ENCODE measurements around the gene CEP63.

DNA sequence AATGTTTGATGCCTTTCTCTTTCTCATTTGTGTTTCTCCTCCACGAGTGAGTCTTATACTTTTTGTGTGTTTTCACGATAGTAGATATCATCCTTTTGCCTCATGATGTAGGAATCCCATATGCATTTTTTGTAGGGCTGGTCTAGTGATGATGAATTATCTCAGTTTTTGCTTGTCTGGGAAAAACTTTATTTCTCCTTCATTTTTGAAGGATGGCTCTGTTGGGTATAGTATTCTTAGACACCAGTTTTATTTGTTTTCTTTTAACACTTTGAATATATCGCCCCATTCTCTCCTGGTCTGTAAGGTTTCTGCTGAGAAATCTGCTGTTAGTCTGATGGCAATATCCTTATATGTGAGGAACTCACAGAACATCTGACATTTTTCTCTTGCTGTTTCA lies 18.3 kb downstream of the CEP63 start:
- TF ChIP-seq, protein P1, sequence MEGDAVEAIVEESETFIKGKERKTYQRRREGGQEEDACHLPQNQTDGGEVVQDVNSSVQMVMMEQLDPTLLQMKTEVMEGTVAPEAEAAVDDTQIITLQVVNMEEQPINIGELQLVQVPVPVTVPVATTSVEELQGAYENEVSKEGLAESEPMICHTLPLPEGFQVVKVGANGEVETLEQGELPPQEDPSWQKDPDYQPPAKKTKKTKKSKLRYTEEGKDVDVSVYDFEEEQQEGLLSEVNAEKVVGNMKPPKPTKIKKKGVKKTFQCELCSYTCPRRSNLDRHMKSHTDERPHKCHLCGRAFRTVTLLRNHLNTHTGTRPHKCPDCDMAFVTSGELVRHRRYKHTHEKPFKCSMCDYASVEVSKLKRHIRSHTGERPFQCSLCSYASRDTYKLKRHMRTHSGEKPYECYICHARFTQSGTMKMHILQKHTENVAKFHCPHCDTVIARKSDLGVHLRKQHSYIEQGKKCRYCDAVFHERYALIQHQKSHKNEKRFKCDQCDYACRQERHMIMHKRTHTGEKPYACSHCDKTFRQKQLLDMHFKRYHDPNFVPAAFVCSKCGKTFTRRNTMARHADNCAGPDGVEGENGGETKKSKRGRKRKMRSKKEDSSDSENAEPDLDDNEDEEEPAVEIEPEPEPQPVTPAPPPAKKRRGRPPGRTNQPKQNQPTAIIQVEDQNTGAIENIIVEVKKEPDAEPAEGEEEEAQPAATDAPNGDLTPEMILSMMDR (IDR thresholded peaks at IDR 0.05): no peak
- TF ChIP-seq POLR2A (IDR thresholded peaks at IDR 0.05): no peak
